GM12878 (cell line): Measurements from ENCODE around the gene DCTPP1. TPM values are rescaled to one million over a fixed set of nuclear protein-coding genes. Genes with fewer than 3 reads are reported as not detected.

Experiments used
- BCLAF1 ChIP-seq: fragments of 450-650 bp; IDR thresholded peaks from 2 replicates; pipeline ENCODE4 v1.6.1; 2017; ENCODE audit warnings: antibody characterized with exemption, mild to moderate bottlenecking, moderate library complexity
- CREB1 ChIP-seq: IDR thresholded peaks from 2 replicates; pipeline ENCODE4 v1.6.1; 2012; ENCODE audit warnings: low read depth, mild to moderate bottlenecking, inconsistent platforms
- CTCF ChIP-seq, 3 experiments: IDR thresholded peaks in 2 of 3; conservative IDR thresholded peaks in 1 of 3; 2 replicates each; pipeline ENCODE4 v1.5.1; 2011; ENCODE audit warnings: low read depth in 3 of 3, low read length in 3 of 3, mild to moderate bottlenecking in 3 of 3, control low read depth in 2 of 3, moderate library complexity in 2 of 3, inconsistent platforms in 1 of 3, mixed read lengths in 1 of 3; ENCODE audit not compliant: control insufficient read depth in 2 of 3, insufficient read depth in 1 of 3; ENCODE audit errors: extremely low read depth in 1 of 3
- E2F4 ChIP-seq: IDR thresholded peaks from 2 replicates; pipeline ENCODE4 v1.6.1; 2012; ENCODE audit warnings: low read depth, low read length, improper control_type of control experiment
- EP300 ChIP-seq, 2 experiments: fragments of 150-350 bp in 1 of 2; IDR thresholded peaks; 2 replicates each; pipeline ENCODE4 v1.6.1; 2011 to 2012; ENCODE audit warnings: low read depth in 2 of 2, low read length in 2 of 2, borderline replicate concordance in 1 of 2, improper control_type of control experiment in 1 of 2, inconsistent platforms in 1 of 2; ENCODE audit not compliant: control insufficient read depth in 1 of 2
- FOXK2 ChIP-seq: fragments of 450-650 bp; IDR thresholded peaks from 2 replicates; pipeline ENCODE4 v1.6.1; 2017; ENCODE audit warnings: mild to moderate bottlenecking, moderate library complexity
- HDAC6 ChIP-seq: fragments of 200-600 bp; sonication (generic); IDR thresholded peaks from one replicate; pipeline ENCODE4 v1.8.0; 2017; ENCODE audit warnings: antibody characterized with exemption; ENCODE audit not compliant: unreplicated experiment
- JUND ChIP-seq: IDR thresholded peaks from 2 replicates; pipeline ENCODE4 v1.6.1; 2012; ENCODE audit warnings: low read depth, mild to moderate bottlenecking, low read length, improper control_type of control experiment, moderate library complexity
- MTA3 ChIP-seq: IDR thresholded peaks from 2 replicates; pipeline ENCODE4 v1.6.1; 2012; ENCODE audit warnings: low read length, inconsistent platforms, borderline replicate concordance
- MYB ChIP-seq: fragments of 150-350 bp; IDR thresholded peaks from 2 replicates; pipeline ENCODE4 v1.6.1; 2014; ENCODE audit warnings: mild to moderate bottlenecking, low read depth, low read length, borderline replicate concordance
- MYC ChIP-seq: IDR thresholded peaks from 2 replicates; pipeline ENCODE4 v1.6.1; 2011; ENCODE audit warnings: mild to moderate bottlenecking, low read length, moderate library complexity, inconsistent platforms; ENCODE audit not compliant: insufficient read depth, insufficient replicate concordance, insufficient read length, severe bottlenecking
- NR2C2 ChIP-seq: IDR thresholded peaks from 2 replicates; pipeline ENCODE4 v1.6.1; 2011; ENCODE audit warnings: borderline replicate concordance, low read depth; ENCODE audit not compliant: control insufficient read depth, insufficient read length
- RELB ChIP-seq: fragments of 450-650 bp; IDR thresholded peaks from 2 replicates; pipeline ENCODE4 v1.6.1; 2017; ENCODE audit warnings: low read depth, mild to moderate bottlenecking, moderate library complexity
- SMAD5 ChIP-seq: IDR thresholded peaks from 2 replicates; pipeline ENCODE4 v1.6.1; 2016; ENCODE audit warnings: antibody characterized with exemption, low read depth
- STAT1 ChIP-seq: fragments of 450-650 bp; conservative IDR thresholded peaks from 2 replicates; pipeline ENCODE4 v1.6.1; 2014; ENCODE audit warnings: antibody characterized with exemption, mild to moderate bottlenecking
- YBX1 ChIP-seq: fragments of 450-650 bp; IDR thresholded peaks from 2 replicates; pipeline ENCODE4 v1.6.1; 2016; ENCODE audit warnings: antibody characterized with exemption
- ZBTB4 ChIP-seq: fragments of 450-650 bp; formaldehyde crosslinking; IDR thresholded peaks from 2 replicates; pipeline ENCODE4 v1.4.0; 2022; ENCODE audit warnings: mild to moderate bottlenecking, moderate library complexity
- polyA plus RNA-seq, 11 experiments: library from polyadenylated mRNA; depleted of rRNA in 4 of 11; unstranded in 6 of 11; stranded (reverse) in 5 of 11; fragments of >200 nt; fragmentation: Nextera tagmentation in 4 of 11; fragmentation: Illumina TruSeq in 1 of 11; extraction: Ambion mirVana in 4 of 11; extraction: Trizol in 1 of 11; gene quantifications; 1 replicate in 1 of 11; 2 replicates in 10 of 11; pipeline versions ENCODE4 v1.2.1 to v1.2.3, GENCODE V29; 2011 to 2016; ENCODE audit warnings: inconsistent platforms in 2 of 11, missing spikeins in 2 of 11, low read depth in 1 of 11
- total RNA-seq, 4 experiments: library from RNA; depleted of rRNA in 3 of 4; stranded (reverse); fragments of >200 nt in 3 of 4; fragmentation: Illumina TruSeq in 1 of 4; extraction: Trizol in 1 of 4; gene quantifications; 2 replicates each; pipeline versions ENCODE4 v1.2.1 to v1.2.3, GENCODE V29; 2013 to 2021

The DCTPP1 gene
- total and polyA plus RNA-seq, 10 of the 15 experiments (the other 5 are each of a cell fraction or from before 2014, with no cell fraction given), result 72.1 to 266 (median 157) TPM

GRCh38 chr16:30382111-30382881 is 47.5 kb downstream of the DCTPP1 start, which contains the start of gene SEPTIN1 (continued):
- peak; percentile 43; the same call in 1 of the 2 replicates for TF ChIP-seq SMAD5
- TF ChIP-seq MYB, result no peak
- no peak for TF ChIP-seq MTA3
- no peak for TF ChIP-seq JUND
- TF ChIP-seq YBX1, result no peak
- no peak for TF ChIP-seq MYC
- no peak for TF ChIP-seq FOXK2
- TF ChIP-seq EP300 (IDR thresholded peaks at IDR 0.05; ENCODE audit: borderline replicate concordance in 1 of 2, control insufficient read depth in 1 of 2, low read depth in 2 of 2, low read length in 2 of 2), result no peak
- TF ChIP-seq NR2C2, result no peak
- TF ChIP-seq BCLAF1, result no peak
- TF ChIP-seq CREB1, result 0 out of 2 replicates have a peak, but pooled peaks have one; percentile 12
- TF ChIP-seq RELB, result peak; percentile 68
- no peak for TF ChIP-seq HDAC6
- no peak for TF ChIP-seq CTCF (IDR thresholded peaks at IDR 0.05 in 2 of 3, conservative IDR thresholded peaks at IDR 0.05 in 1 of 3; ENCODE audit: control insufficient read depth in 2 of 3, extremely low read depth in 1 of 3, insufficient read depth in 1 of 3, low read depth in 3 of 3, low read length in 3 of 3)
- no peak for TF ChIP-seq E2F4
- TF ChIP-seq STAT1, result no peak
- TF ChIP-seq ZBTB4 (CRISPR knock-in tag), result no peak
